ENCODE measurements around the gene TRIM27.
"Not testable (repeated sequence)": the region's sequence is repeated elsewhere in the genome, so short reads cannot be mapped to it uniquely, and the experiment has no call there.

The TRIM27 gene

DNA sequence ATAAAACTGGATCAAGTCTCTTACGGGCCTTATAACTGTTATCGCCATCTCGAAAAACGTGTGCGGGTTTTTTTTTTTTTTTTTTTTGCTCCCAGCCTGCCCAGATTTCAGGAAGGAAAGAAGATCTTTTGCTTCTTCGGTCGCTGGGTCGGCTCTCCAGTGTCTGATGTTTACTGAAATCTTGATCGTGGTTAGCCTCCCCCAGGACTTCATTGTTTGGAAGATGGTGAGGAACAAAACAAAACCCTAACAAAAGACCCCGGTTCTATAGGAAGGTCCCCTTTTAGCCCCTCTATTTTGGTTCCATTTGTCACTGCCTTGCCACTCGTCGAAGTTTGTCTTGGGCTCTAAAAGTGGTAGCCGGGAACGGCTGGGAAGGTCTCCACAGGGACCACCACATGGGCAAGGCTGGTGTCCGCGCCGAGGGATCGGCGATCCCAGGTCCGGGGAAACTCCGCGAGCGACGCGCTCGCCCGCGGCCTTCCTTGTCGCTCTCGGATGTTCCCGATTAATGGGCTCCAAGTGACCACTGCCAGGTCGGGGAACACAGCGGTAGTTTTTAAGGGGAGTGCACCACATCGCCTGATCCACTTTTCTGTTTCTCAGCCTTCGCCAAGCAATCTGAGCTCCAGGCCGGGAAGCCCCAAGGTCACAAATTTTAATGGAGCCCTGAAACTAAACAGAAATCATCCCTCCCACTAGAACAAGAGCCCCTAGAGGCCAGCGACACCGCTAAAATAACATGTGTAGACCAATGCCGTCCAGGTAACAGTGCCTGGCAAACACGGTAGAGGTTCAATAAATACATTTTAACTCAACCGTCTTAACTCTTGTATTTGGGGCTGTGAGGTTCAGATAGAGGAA is 27.0 kb downstream of the TRIM27 start:
- peak; percentile 87 for DNase-seq (ENCODE audit: low spot score)

DNA sequence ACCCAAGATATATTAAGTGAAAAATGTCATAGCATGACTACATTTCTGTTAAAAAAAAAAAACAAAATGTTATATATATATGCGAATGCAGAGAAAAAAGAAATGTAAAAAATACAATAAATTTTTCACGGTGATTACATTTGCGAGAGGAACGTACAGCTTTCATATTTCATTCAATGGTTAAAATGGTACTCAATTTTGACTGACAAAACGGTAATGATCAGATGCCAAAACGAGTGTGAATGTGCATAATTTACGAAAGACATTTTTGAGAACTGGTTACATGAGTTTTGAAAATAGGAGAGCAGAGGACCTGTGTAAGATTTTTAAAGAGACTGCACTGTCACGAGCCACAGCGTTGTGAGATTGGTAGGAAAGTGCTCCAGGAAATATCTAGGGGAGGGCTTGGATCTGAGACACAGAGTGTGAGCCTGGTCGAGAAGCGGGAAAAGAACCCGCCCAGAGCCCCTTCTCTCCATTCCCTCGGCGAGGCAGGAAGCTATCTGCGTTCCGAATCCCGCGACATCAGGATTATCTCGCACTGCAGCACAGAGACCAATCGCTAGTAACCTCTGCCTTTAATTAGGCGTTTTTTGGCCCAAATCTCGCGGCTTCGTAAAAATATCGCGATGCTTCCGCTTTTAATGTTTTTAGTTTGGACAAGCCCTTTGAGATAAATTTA is 28.5 kb downstream of the TRIM27 start:
- peak; percentile 90 for DNase-seq (ENCODE audit: low spot score)

- no peak for DNase-seq (ENCODE audit: low spot score)
These were observed 30.5 kb downstream of the TRIM27 start for GRCh38 chr6:28893172-28893799.

DNA sequence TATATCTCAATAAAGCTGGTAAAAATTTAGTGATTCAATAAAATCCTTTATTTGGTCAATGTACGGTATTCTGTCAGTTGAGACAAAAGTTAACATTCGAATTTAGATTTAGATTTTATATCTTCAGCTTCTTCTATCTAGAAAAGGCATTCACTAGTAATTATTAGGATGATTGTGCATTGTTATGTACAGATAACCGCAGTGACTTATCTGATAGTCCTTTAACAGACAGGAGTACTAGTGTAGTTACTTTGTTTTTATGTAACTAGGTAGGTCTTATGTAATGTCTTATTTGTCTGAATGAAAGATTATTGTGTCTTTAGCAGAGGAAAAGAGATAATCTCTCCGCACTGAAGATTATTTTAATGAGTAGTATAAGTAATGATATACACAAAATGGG is 31.3 kb downstream of the TRIM27 start:
- no peak for DNase-seq (ENCODE audit: low spot score)

- DNase-seq (ENCODE audit: low spot score), result no peak
These were observed 35.8 kb downstream of the TRIM27 start for GRCh38 chr6:28887796-28888496.

- DNase-seq (ENCODE audit: low spot score), result no peak
These were observed 37.7 kb downstream of the TRIM27 start for GRCh38 chr6:28886079-28886439.

DNA sequence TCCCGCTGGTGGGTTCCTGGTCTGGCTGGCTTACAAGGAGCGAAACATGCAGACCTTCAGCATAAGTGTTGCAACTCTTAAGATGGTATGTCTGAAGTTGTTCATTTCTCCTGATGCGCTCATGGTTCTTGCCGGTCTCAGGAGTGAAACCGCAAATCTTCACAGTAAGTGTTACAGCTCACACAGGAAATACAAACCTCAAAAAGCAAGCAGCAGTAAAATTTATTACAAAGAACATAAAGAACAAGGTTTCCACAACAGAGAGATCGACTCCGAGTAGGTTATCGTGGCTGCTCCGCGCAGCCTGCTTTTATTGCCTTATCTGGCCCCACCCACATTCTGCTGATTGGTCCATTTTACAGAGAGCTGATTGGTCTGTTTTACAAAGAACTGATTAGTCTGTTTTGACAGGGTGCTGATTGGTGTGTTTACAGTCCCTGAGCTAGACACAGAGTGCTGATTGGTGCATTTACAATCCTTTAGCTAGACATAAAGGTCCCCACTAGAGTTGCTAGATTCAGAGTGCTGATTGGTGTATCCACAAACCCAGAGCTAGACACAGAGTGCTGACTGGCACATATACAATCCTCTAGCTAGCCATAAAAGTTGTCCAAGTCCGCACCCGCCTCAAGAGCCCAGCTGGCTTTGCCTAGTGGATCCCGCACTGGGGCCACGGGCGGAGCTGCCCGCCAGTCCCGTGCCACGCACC is 39.2 kb downstream of the TRIM27 start:
- no peak for DNase-seq (ENCODE audit: low spot score)

DNA sequence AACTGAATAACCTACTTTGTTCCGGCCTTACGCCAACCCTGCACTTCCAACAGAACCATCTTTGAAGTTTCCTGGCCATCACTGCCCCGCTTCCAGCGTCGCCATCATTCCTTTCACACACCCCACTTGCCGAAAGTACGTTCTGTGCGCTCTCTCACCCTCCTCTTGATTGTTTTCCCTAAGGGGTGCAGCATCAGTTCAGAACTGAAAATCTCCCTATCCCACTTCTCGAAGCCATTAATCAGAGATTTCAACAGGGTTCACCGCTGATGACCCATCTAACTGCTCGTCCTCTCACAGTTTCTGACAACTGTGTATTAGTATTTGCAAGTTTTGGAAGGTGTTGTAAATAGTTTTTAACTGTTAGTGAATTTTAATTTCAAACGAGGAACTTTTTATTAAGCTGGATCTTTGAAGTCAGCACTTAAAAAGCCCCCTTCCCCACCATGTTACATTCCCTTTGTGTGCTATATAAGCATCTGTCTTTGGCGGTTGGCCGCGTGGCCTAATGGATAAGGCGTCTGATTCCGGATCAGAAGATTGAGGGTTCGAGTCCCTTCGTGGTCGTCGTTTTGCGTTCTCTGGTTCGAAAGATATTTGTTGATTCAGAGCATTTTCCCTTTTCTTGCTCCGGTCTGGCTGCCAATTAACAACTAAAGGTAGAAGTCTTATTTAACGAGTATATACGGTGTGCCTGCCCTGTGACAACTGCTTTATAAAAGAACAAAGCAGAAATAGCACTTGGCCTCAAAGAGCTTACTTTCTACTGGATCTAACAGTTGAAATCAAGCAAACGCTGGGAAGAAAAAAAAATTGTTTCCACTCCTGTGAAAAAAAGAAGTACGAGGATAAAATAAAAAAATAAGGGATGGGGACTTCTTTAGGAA is 42.6 kb downstream of the TRIM27 start:
- DNase-seq (ENCODE audit: low spot score), result peak; percentile 31

DNA sequence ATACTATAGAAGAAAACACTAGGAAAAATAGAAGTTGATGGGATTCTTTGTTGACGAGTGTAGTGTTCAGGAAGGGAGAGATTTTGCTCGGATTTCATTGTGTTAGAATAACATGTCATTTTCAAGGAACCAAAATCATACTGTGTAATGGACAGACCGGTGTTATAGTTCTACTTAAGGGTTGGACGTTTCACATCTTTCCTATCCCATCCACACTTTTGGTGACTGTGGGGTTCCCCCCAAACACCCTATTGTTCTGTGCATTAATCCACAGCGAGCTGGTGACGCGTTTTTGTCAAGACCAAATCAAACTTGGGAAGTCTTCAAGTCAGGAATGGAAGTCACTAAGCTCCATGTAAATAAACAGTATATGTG is 43.3 kb downstream of the TRIM27 start:
- DNase-seq (ENCODE audit: low spot score), result no peak

GRCh38 chr6:28876710-28877109 is 47.1 kb downstream of the TRIM27 start:
- no peak for DNase-seq (ENCODE audit: low spot score)

GRCh38 chr6:28875191-28875747 is 48.5 kb downstream of the TRIM27 start:
- DNase-seq (ENCODE audit: low spot score), result no peak

- not testable (repeated sequence) for DNase-seq (ENCODE audit: low spot score)
These were observed 51.5 kb downstream of the TRIM27 start for GRCh38 chr6:28872157-28872817.

- DNase-seq (ENCODE audit: low spot score), result no peak
These were observed 52.2 kb downstream of the TRIM27 start for GRCh38 chr6:28871335-28872156.

DNA sequence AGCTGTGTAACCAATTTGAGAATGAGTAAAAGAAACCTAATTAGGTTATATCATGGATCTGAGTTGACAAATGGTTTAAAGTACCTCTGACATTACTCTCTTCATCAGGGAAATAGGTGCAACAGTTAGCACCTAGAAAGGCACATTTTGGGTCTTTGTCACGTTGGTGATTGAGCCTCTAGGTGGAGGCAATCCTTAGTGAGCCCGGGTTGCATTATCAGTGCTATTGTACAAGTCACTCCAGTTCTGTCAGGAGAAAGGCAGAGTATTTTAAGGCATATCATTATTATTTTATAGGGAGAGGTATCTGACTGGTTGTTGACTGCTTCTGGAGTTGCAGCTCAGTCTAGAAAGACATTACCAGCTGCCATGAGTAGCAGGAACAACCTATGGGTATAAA is 54.9 kb downstream of the TRIM27 start:
- DNase-seq (ENCODE audit: low spot score), result no peak

GRCh38 chr6:28867086-28867409 is 56.7 kb downstream of the TRIM27 start:
- DNase-seq (ENCODE audit: low spot score), result peak; percentile 79

- peak; percentile 89 for DNase-seq (ENCODE audit: low spot score)
These were observed 57.3 kb downstream of the TRIM27 start for GRCh38 chr6:28866205-28867085.

GRCh38 chr6:28865401-28866204 is 58.2 kb downstream of the TRIM27 start:
- peak; percentile 95 for DNase-seq (ENCODE audit: low spot score)
